ENCODE measurements around the gene ZNF236.

DNA sequence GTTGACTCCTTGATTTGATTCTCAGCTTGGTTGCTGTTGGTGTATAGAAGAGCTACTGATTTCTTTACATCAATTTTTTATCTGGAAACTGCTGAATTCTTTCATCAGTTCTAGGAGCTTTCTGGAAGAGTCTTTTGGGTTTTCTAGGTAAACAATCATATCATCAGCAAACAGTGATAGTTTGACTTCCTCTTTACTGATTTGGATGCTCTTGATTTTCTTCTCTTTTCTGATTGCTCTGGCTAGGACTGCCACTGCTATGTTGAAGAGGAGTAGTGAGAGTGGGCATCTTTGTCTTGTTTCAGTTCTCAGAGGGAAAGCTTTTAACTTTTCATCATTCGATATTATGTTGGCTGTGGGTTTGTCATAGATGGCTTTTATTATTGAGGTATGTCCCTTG lies 140.5 kb downstream of the ZNF236 start:
- TF ChIP-seq POLR2A (IDR thresholded peaks at IDR 0.05) (no peak), POLR2AphosphoS5 (IDR thresholded peaks at IDR 0.05; ENCODE audit: insufficient read depth in 1 of 2, low read depth in 1 of 2) (no peak)
- TF ChIP-seq, protein P1, sequence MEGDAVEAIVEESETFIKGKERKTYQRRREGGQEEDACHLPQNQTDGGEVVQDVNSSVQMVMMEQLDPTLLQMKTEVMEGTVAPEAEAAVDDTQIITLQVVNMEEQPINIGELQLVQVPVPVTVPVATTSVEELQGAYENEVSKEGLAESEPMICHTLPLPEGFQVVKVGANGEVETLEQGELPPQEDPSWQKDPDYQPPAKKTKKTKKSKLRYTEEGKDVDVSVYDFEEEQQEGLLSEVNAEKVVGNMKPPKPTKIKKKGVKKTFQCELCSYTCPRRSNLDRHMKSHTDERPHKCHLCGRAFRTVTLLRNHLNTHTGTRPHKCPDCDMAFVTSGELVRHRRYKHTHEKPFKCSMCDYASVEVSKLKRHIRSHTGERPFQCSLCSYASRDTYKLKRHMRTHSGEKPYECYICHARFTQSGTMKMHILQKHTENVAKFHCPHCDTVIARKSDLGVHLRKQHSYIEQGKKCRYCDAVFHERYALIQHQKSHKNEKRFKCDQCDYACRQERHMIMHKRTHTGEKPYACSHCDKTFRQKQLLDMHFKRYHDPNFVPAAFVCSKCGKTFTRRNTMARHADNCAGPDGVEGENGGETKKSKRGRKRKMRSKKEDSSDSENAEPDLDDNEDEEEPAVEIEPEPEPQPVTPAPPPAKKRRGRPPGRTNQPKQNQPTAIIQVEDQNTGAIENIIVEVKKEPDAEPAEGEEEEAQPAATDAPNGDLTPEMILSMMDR (IDR thresholded peaks at IDR 0.05), result no peak

All from vagina (tissue), 2 donors.